Esophagus (tissue), 2 donors: Measurements from ENCODE around the gene SPATA33. TPM values are rescaled to one million over a fixed set of nuclear protein-coding genes. Genes with fewer than 3 reads are reported as not detected.
"Not testable (repeated sequence)": the region's sequence is repeated elsewhere in the genome, so short reads cannot be mapped to it uniquely, and the experiment has no call there.

Source experiments
- H3K27ac ChIP-seq, 2 donors: one replicate each; pipeline ENCODE4 v1.5.1; 2013; ENCODE audit warnings: low read depth in 2 of 2, mild to moderate bottlenecking in 2 of 2, inconsistent platforms in 1 of 2, low read length in 1 of 2, moderate library complexity in 1 of 2
- H3K27me3 ChIP-seq, 2 donors: one replicate each; pipeline ENCODE4 v1.6.1; 2013; ENCODE audit warnings: low read length in 2 of 2, control low read depth in 1 of 2, mild to moderate bottlenecking in 1 of 2; ENCODE audit not compliant: insufficient read depth in 2 of 2, control insufficient read depth in 1 of 2
- H3K36me3 ChIP-seq, 2 donors: one replicate each; pipeline ENCODE4 v1.6.1; 2013; ENCODE audit warnings: low read length in 1 of 2; ENCODE audit not compliant: control insufficient read depth in 2 of 2, insufficient read depth in 2 of 2
- H3K4me1 ChIP-seq, 2 donors: one replicate each; pipeline ENCODE4 v1.6.1; 2013; ENCODE audit warnings: low read length in 1 of 2; ENCODE audit not compliant: control insufficient read depth in 2 of 2, insufficient read depth in 2 of 2
- H3K4me3 ChIP-seq, 2 donors: one replicate each; pipeline ENCODE4 v1.5.1; 2013; ENCODE audit warnings: low read length in 2 of 2, mild to moderate bottlenecking in 2 of 2, low read depth in 1 of 2, moderate library complexity in 1 of 2
- H3K9me3 ChIP-seq, 2 donors: one replicate each; pipeline ENCODE4 v1.6.1; 2013; ENCODE audit warnings: mild to moderate bottlenecking in 2 of 2, low read depth in 1 of 2, low read length in 1 of 2, moderate library complexity in 1 of 2; ENCODE audit not compliant: control insufficient read depth in 2 of 2, insufficient read depth in 1 of 2
- WGBS, 2 donors: extraction: QIAGEN DNeasy Blood & Tissue Kit; methylation state at CpG; one replicate each; pipeline ENCODE4 v1.1.7; 2013; 5-methylcytosine and 5-hydroxymethylcytosine counted together
- polyA plus RNA-seq, 2 donors: library from polyadenylated mRNA; stranded (reverse); fragments of 200-250 nt; gene quantifications; one replicate each; pipeline ENCODE4 v1.2.3, GENCODE V29; 2013
- donor health status: healthy with polysubstance abuse.
- donor health status: Bipolar disorder and iron deficiency.

The SPATA33 gene
- polyA plus RNA-seq, 2 donors = 3.5 to 5.4 TPM

DNA sequence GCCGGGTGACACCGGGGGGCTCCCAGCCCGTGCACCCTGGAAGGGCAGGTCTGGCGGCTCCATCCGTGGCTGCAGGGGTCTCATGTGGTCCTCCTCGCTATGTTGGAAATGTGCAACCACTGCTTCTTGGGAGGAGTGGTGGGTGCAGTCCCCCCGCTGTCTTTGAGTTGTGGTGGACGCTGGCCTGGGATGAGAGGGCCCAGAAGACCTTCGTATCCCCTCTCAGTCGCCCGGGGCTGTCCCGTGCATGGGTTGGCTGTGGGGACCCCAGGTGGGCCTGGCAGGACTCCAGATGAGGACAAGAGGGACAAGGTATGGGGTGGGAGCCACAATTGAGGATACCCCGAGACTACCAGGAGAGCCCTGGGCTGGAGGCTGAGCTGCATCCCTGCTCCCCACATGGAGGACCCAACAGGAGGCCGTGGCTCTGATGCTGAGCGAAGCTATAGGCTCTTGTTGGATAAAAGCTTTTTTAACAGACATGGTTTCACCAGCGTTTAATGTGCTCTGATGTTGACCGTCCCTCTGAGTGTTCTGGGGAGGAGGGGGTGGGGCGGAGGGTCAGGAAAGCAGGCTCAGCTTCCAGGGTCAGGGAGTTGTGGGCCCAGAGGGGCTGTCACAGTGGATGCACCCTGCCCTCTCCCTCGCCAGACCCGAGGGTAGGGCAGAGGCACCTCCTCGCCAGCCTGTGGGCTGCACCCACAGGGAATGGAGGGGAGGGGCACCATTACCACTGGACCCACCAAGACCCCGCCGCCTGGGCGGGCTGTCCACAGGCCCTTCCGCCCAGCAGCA is 38.4 kb downstream of the SPATA33 start:
- Histone ChIP-seq H3K4me3 (no peak overlapping the region), H3K27ac (no peak overlapping the region), H3K36me3 (peaks cover 9 to 38% of the 10 kb centered on the region in 2 donors), H3K9me3 (no peaks in the 10 kb centered on the region), H3K4me1 (peaks cover 0 to 9% of the 10 kb centered on the region in 2 donors), H3K27me3 (no peaks in the 10 kb centered on the region)
- 76 to 80% methylated on average over 24 to 25 of the region's 25 CpGs for WGBS, 2 donors

DNA sequence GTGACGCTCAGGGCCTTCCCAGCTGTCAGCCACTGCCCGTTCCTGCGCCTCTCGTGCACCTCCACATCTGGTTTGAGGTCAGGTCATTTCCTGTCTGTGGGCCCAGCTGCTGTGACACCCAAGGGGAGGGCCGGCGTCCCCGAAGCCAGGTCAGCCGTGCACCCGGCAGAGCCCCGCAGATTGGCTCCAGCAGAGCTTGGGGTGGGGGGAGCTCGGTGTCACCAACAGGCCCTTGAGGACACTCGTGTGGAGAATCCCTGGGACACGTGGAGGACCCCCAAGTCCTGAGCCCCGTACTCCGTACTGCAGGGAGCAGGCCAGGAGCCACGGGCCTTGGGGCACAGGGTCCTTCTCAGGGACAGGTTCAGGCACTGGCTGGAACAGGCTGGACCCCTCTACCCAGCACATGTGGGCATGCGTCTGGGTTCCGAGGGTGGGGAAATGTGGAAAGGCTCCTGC is 39.1 kb downstream of the SPATA33 start:
- Histone ChIP-seq H3K4me1 (peaks cover 0 to 9% of the 10 kb centered on the region in 2 donors), H3K9me3 (no peaks in the 10 kb centered on the region), H3K27ac (no peak overlapping the region), H3K27me3 (no peaks in the 10 kb centered on the region), H3K4me3 (no peak overlapping the region), H3K36me3 (peaks cover 9 to 32% of the 10 kb centered on the region in 2 donors)
- 64 to 70% methylated on average over 17 to 18 of the region's 18 CpGs for WGBS, 2 donors

DNA sequence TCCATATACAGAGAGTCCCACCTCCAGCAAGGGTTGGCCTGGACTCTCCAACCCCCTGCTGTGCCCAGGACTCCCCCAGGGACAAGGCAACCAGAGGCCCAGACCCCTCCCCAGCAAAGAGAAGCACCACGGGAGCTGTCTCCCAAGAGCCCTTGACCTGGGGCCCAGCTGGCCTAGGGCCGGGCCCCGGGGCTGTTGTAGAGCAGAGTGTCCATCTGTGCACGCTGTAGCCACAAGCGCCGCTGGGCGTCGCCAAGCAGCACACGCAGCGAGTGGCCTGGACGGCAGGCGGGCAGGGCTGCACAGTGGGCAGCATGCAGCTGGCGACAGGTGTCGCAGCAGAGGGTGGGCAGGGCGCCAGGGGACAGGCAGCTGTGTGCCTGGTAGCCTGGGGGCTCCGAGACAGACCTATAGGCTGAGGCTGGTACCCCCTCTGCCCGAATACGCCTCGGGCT is 39.6 kb downstream of the SPATA33 start:
- Histone ChIP-seq H3K27me3 (no peaks in the 10 kb centered on the region), H3K9me3 (no peaks in the 10 kb centered on the region), H3K4me1 (peaks cover 0 to 9% of the 10 kb centered on the region in 2 donors), H3K4me3 (no peak overlapping the region), H3K36me3 (peaks cover 5 to 27% of the 10 kb centered on the region in 2 donors), H3K27ac (no peak overlapping the region)
- 86 to 90% methylated on average over 18 to 19 of the region's 19 CpGs for WGBS, 2 donors

DNA sequence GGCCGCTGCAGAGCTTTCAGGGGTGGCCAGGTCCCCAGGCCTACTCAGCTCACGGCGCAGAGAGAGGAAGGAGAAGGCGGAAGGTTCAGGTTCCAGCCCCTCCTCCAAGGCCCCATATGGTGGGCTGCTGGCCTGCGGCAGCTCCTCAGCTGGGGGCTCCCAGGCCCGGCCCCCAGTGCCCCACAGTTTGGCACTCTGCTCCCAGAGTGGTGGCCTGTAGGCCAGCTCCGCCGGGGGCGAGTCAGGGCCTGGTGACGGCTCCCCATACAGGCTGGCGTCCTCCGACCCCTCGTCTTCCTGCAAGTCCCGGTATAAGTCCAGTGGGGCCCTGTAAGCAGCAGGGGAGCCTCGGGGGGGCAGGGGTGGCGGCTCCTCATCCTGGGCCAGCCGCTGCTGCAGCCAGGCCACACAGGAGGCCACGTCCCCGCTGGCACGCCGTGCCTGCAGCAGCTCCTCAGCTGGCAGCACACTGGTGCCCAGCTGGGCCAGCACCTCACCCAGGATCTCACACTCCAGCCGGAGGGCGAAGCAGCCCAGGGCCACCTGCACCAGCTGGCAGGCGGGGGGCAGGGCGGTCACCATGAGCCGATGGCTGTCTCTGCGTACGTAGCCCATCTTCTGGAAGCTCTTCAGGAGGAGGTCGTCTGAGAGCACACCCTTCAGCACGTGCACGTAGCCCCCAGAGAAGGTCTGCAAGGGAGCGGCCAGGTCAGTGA is 40.1 kb downstream of the SPATA33 start:
- Histone ChIP-seq H3K4me1 (peaks cover 0 to 9% of the 10 kb centered on the region in 2 donors), H3K36me3 (peaks cover 5 to 25% of the 10 kb centered on the region in 2 donors), H3K27ac (no peak overlapping the region), H3K4me3 (no peak overlapping the region), H3K27me3 (no peaks in the 10 kb centered on the region), H3K9me3 (no peaks in the 10 kb centered on the region)
- 82 to 83% methylated on average over 27 to 32 of the region's 32 CpGs for WGBS, 2 donors

DNA sequence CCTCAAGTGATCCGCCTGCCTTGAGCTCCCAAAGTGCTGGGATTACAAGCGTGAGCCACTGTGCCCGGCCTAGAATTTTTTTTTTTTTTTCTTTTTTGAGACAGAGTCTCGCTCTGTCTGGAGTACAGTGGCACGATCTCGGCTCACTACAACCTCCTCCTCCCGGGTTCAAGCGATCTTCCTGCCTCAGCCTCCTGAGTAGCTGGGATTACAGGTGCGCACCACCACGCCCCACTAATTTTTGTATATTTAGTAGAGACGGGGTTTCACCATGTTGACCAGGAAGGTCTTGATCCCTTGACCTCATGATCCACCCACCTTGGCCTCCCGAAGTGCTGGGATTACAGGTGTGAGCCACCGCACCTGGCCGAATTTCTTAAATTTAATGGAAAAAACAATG is 41.1 kb downstream of the SPATA33 start:
- not testable (repeated sequence) for H3K4me3 ChIP-seq, H3K4me1 ChIP-seq, H3K27ac ChIP-seq, H3K9me3 ChIP-seq, H3K27me3 ChIP-seq
- H3K36me3 ChIP-seq = peaks cover 5 to 17% of the 10 kb centered on the region in 2 donors
- 95 to 96% methylated on average over 14 of the region's 14 CpGs for WGBS, 2 donors

DNA sequence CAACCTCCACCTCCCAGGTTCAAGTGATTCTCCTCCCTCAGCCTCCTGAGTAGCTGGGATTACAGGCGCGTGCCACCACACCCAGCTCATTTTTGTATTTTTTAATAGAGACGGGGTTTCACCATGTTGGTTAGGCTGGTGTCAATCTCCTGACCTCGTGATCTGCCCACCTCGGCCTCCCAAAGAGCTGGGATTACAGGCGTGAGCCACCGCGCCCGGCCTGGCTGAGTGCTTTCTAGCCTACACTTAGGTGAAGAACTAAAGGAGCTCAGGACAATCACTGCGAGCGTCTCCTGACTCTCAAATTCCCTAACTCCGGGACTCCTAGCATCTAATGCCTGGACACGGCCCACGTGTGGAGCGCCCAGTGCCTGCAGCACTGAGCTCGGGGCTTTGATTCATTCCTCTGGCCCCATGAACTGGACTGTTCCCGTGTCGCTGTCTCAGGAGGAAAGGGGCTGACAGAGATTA is 42.0 kb downstream of the SPATA33 start:
- H3K27me3 ChIP-seq, H3K4me3 ChIP-seq, H3K36me3 ChIP-seq, H3K4me1 ChIP-seq, H3K9me3 ChIP-seq: not testable (repeated sequence)
- WGBS, 2 donors = 54 to 55% methylated on average over 18 of the region's 18 CpGs
- peak overlapping the region; percentile 35 to 36 for H3K27ac ChIP-seq

DNA sequence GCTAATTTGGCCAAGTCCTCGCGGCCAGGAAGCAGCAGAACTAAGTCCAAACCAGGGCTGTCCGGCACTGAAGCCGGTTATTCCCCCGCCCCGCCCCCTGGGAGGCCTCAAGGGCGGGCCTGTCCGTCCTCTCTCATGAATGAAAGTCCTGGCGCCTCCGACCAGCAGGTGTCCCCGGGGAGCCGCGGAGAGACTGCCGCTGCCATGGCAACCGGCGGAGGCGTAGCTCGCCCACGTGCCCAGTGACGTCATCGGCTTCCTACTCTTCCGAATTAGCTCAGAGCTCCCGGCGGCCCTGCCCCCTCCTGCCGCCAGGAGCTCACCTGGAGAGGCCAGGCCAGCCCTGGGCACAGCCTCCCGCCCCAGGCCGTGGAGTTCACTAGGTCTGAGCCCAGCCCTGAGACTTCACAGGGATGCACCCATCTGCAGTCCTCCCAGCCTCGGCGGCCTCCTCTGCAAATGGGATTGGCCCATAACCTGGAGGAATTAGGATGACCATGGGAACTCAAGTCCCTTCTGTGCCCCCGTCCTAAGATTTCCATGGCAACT is 42.5 kb downstream of the SPATA33 start:
- Histone ChIP-seq H3K27ac (peak overlapping the region; percentile 93), H3K36me3 (peaks cover 0 to 6% of the 10 kb centered on the region in 2 donors), H3K4me1 (peaks cover 0 to 7% of the 10 kb centered on the region in 2 donors), H3K9me3 (no peaks in the 10 kb centered on the region), H3K27me3 (no peaks in the 10 kb centered on the region), H3K4me3 (peak overlapping the region; percentile 55 to 70)
- 0 to 1% methylated on average over 29 to 30 of the region's 30 CpGs for WGBS, 2 donors

DNA sequence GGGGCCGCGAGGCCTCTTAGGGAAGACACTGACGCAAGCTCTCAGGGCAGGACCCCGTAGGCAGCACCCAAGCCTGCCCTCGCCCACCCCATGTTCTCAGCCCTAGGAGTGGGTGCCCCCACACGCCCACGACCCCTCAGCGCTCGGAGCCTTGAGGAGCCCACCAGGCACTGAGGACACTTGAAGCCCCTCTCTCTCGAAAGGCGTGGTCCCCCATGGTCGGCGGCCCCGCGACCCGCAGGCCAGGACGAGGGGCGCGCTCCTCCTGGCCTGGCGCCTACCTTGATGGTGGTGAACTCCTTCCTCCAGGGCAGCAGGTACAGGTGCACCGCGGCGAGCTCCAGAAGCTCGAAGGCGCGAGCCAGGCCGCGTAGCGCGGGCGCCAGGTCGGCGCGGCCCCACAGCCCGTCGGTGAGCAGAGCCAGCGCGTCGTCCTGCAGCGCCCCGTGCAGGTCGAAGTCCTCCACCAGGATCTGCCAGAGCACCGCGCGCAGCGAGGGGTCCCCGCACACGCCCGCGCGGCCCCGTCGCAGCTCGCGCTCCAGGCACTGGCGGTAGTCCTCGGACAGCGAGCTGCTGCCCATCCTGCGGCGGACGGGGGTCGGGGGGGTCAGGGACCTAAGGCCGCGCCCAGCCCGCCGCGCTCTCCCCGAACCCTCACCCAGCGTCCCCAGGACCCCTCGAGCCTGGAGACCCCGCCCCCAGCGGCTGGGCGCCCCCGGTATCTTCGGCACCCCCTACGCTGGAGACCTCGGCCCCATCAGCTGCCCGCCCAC is 43.2 kb downstream of the SPATA33 start:
- H3K4me3 ChIP-seq = peak overlapping the region; percentile 55 to 70
- H3K9me3 ChIP-seq = no peaks in the 10 kb centered on the region
- H3K4me1 ChIP-seq = peaks cover 0 to 7% of the 10 kb centered on the region in 2 donors
- H3K27me3 ChIP-seq = no peaks in the 10 kb centered on the region
- H3K27ac ChIP-seq = peak overlapping the region; percentile 93
- H3K36me3 ChIP-seq = peaks cover 0 to 5% of the 10 kb centered on the region in 2 donors
- WGBS, 2 donors = 1 to 2% methylated on average over 68 to 78 of the region's 78 CpGs
